ENCODE results near the gene MRPL22.
"Not testable (repeated sequence)": the region's sequence is repeated elsewhere in the genome, so short reads cannot be mapped to it uniquely, and the experiment has no call there.

Gene MRPL22

DNA sequence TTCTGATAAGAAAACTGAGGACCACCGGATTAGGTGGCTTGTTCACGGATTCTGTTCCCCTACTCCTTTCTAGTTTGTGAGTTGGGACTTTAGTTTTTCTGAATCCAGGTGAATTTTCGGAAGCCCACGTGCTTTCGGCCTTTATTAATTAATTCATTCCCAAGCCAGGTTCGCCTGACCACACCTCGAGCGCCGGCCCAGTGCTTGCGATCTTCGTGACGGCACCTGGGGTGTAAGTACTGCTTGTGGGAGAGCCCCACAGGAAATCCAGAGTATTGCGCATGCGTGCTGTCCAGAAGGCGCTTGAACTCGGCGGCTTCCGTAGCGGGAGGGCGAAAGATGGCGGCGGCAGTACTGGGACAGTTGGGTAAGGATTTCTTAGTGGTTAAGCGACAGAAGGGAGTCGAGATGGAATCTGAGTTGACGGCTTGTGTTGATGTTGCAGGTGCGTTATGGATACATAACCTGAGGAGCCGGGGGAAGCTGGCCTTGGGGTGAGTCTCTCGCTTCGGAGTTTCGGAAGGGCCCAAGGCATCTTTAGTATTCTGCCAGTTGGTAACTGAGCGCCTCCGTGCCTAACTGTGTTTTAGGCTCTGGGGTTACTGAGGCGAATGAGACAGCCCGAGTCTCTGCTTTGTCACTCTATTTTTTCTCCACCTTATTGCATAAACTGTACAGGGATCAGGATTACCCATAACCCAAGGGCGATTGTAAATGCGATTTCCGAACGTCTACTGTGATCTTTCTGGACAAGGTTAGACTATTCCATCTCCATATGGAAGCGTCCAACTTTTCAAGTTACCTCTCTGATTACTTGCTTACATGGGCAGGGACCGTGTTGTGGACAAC, at the start of gene MRPL22:
MRPL22 (plus strand) TSS at position 302 of the 849 bp plus-strand sequence; CDS start at position 340, 38 bp downstream.
- peak; percentile 93 for DNase-seq

GRCh38 chr5:154892369-154892771, 48.5 kb upstream of the MRPL22 start:
- DNase-seq = no peak

- DNase-seq = no peak
Measured at GRCh38 chr5:154893381-154893780, 47.5 kb upstream of the MRPL22 start.

GRCh38 chr5:154895606-154896561, 45.0 kb upstream of the MRPL22 start:
- DNase-seq = no peak

DNA sequence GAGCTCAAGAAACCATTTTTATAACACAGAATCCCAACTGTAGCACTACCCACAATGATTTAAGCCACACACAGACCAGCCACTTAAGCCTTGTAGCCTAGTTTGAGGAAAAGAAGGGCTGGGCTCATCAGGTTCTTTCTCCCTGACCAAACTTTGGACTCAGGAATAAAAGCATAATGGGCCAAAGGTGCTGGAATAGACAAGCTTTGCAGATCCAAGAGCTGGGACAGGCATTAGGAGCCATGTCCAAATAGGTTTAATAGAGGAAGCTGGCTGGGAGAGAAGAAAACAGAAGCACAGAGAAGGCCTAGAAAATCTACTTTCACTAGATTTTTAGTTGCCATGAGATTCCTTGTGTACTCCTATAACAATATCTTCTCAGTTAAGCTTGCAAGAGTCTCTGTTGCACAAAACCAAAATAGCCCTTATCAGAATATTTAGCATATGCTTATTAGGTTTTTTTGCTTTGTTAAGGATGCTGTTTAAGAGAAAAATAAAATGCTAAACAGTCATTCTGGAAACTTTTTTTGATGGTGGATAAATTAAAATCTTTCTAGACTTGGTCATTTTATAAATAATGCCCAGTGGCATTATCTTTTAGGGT, 44.2 kb upstream of the MRPL22 start:
- DNase-seq = no peak

DNA sequence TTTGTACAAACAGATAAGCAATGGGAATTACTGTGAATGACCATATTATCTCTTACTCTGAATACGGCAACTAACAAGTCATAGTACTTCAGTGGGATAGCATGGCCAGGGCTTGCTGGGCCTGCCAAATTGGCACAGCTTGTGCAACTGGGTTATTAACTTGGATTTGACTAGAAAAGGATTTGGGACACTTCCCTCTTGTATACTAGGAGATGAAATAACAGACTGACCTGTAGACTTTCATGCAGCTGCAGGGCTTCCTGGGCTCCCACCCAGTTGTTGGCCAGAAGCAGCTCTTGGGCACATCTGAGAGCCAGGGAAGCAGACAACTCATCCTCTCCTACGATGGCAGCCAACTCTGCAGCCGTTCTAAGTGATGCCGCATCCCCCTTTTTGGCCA, 42.7 kb upstream of the MRPL22 start:
- DNase-seq = no peak

DNA sequence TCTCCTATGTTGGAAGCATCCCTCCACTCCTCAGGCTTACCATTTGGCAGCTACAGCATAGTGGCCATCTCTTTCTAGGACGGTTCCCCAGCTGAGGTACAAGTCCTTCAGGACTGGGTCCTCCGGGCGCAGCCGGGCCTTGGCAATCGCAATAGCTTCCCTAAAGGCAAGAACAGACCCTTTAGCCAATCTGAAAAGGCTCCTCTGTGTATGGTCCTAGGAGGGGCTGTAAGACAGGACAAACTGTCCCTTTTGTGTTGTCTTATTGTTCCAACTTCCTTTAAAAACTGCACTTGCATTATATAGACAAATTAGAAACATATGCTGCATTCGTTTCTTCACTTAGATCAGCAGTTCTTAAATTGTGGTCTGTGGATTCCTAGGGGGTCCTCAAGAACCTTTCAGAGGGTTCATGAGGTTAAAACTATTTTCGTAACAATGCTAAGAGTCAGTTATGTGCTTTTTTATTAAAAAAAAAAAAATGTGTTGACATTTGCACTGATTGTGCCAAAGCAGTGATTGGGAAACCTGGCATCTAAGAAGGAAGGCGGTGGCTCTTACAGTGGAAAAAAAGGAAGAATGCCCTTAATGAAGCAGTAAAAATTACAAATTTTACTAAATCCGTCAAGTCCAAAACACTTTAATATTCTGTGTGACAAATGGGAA, 41.6 kb upstream of the MRPL22 start:
- DNase-seq = no peak

- DNase-seq = no peak
Measured at GRCh38 chr5:154900066-154900465, 40.8 kb upstream of the MRPL22 start.

DNA sequence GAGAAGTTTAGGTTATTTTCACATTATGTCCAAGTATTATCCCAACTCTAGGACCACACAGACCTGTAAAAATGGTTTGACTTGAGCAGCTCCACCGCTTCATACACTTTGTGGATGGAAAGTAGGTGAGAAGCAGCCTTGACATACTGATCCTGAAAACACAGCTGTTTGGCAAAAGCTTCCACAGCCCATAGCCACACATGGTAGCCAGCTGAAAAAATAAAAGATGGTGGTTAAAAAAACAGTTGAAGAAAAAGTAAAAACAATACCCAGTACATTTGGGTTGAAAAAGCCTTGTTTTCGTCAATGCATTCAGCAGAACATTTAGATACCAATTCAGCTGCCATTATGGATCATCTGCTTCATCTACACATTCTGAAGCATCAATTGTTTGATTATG, 39.6 kb upstream of the MRPL22 start:
- no peak for DNase-seq

- DNase-seq = no peak
Measured at GRCh38 chr5:154901913-154902312, 39.0 kb upstream of the MRPL22 start.

- DNase-seq = not testable (repeated sequence)
Measured at GRCh38 chr5:154905601-154906000, 35.3 kb upstream of the MRPL22 start.

DNA sequence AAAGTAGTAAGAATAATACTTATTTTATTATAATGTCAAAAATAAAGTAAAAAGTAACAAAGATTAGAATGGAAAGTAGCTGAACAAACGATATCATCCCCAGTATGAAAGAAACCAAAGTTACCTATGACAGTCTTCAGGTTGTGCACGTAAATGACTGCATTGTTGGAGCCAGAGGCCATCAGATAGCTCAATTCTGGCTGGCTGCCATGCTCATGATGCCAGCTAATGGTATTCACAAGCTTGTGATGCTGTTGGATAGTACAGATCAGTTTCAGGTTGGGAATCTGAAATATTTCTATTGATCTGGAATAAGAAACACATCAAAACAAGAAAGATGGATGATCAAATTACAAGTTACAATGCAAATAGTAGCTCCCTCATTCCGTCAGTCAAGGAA, 24.0 kb upstream of the MRPL22 start:
- no peak for DNase-seq

DNA sequence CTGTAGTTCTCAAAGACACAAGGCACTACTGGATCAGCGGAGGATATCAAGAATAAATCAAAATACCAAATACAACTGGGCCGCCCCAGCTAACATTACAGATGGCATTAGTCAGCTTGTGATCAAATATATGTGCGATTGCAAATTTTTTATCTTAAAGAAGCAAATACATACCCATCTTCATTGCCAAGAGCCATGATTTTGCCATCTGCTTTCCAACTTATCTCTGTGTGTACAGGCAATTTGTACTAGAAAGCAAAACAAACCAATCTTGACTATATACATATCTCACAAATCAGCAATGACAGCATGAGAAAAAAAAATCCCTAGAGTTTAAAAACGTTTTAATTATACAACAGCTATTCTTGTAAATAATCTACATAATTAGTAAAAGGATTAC, 23.1 kb upstream of the MRPL22 start:
- DNase-seq = no peak

DNA sequence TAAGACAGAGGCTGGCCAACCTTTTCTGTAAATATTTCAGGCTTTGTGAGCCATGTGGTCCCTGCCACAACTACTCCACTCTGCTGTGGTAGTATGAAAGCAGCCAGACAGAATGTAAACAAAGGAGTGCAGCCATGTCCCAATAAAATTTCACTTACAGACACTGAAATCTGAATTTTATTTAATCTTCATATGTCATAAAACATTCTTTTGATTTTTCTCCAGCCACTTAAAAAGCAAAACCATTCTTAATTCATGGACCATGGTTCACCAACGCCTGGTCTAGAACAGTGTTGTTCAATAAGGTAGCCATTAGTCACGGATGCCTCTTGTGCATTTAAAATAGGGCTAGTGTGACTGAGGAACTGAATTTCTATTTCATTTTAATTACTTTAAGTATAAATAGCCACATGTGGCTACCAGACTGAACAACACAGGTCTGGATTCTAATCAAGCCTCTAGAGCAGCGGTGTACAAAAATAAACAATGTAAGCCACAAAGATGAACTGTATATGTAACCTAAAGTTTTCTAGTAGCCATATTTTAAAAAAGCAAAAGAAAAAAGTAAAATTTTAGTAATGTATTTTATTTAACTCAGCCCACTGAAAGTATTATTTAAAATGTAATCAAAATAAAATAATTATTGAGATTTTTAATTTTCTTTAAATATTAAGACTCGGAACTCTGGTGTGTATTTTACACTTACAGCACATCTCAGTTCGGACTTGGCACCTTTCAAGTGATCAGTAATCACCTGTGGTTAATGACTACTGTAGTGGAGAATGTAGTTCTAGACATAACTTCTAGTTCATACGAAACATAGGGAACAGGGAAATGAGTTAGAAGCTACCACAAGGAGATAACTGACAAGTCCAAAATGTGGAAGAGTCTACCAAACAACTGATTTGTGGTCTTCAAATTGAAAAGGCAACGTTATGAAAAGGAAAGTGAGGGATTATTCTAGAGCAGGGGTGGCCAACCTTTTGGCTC, 17.1 kb upstream of the MRPL22 start:
- DNase-seq = no peak

GRCh38 chr5:154933537-154933936, 7.3 kb upstream of the MRPL22 start:
- DNase-seq = no peak

- no peak for DNase-seq
Measured at GRCh38 chr5:154934881-154935280, 6.0 kb upstream of the MRPL22 start.

DNA sequence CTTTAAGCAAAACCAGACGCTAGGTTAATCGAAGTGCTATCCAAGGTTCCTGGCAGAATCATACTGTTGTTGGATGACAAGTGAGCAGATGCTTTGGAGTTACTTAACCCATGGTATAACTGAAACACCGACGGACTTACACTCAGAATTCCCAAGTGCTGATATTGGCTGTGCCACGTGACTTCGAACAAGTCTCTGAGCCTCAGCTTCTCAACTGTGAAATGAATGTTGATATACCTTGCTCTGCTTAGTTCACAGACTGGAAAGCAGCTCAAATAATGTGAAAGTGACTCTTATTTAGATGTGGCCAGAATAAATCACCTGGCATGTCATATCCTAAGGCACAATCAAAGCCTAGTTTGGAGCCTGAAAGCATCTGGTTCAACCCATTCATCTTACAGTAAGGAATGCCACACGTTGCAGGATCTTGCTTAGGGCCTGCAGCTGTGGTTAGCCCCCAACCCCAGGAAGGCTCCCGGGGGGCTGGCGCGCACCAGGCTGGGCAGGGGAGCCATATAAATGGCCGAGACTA, 3.6 kb upstream of the MRPL22 start:
- DNase-seq = no peak

- DNase-seq = peak; percentile 88
Measured at GRCh38 chr5:154937718-154938466, 3.0 kb upstream of the MRPL22 start, which contains the start of gene GEMIN5. Gene GEMIN5 (minus strand): TSS chr5:154938211. CDS start chr5:154938133, 78 bp downstream.

DNA sequence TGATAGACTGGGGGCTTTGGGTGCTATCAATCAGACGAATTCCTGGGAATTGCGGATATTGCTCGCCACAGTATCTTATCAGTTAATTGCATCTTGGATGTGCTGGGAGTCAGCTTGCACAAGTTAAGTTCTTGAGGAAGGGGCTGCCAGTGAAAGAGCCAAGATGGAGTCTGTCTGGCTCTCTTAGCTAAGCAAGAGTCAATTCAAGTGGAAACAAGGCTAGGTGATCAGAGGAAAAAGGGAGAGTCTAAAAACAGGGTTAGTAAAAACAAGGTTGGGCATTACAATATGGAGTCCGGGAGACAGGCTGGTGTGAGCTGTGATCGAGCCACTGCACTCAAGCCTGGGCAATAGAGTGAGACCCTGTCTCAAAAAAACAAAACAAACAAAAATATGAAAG, 1.5 kb upstream of the MRPL22 start:
- not testable (repeated sequence) for DNase-seq

- DNase-seq = no peak
Measured at GRCh38 chr5:154940375-154940771, 500 bp upstream of the MRPL22 start.
